Peyer's patch (tissue), 4 donors: ENCODE measurements around the gene CA5A.

Experiments
- POLR2A ChIP-seq, 2 donors: fragments of 450-650 bp; IDR thresholded peaks; one replicate each; pipeline ENCODE4 v1.5.1; 2017; ENCODE audit warnings: antibody characterized with exemption in 2 of 2, mild to moderate bottlenecking in 2 of 2, moderate library complexity in 2 of 2
- TF ChIP-seq, protein P1 (sequence below), 6 experiments: fragments of 450-650 bp in 4 of 6; fragments of 200-600 bp in 2 of 6; sonication (generic) in 1 of 6; IDR thresholded peaks; one replicate each; pipeline ENCODE4 v1.5.1; 2017 to 2019; ENCODE audit warnings: antibody characterized with exemption in 6 of 6, mild to moderate bottlenecking in 3 of 6, moderate library complexity in 1 of 6

DNA sequence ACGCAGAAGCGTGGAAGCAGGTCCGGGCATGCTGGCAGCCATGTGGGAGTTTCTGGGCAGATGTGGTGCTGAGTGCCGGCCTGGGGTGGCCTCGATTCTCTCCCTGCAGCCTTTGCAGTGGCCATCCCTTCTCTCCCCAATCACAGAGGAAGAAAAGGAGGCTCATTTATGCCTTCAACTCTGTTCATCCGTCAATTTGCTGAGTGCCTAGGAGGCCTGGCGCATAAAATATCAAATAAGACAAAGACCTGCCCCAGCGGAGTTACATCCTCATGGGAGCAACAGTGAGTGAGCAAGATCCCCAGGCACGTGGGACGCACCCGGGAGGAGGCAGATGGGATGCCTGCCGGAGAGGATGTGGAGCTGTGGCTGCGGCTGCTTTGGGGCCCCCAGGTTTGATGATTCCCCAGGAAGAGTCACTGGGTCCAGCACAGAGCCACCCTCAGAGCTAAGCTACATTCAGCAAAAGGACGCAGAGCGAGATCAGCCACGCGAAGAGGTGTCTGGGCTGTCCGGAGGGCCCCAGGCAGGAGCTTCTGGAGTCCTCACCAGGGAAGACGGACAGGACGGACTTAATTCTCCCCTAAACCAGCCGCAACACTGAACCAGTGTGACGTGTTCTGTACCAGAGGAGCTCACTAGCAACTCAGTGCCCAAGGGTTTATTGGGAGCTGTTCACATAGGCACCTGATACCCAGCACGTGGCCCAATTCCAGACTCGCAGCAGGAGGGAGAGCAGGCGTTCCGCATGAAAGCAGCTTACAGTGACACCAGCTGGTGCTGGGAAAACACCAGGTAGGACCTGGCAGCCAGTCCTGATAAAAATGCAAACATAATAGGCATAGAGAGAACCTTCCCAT, 11.3 kb downstream of the CA5A start:
- TF ChIP-seq, protein P1, sequence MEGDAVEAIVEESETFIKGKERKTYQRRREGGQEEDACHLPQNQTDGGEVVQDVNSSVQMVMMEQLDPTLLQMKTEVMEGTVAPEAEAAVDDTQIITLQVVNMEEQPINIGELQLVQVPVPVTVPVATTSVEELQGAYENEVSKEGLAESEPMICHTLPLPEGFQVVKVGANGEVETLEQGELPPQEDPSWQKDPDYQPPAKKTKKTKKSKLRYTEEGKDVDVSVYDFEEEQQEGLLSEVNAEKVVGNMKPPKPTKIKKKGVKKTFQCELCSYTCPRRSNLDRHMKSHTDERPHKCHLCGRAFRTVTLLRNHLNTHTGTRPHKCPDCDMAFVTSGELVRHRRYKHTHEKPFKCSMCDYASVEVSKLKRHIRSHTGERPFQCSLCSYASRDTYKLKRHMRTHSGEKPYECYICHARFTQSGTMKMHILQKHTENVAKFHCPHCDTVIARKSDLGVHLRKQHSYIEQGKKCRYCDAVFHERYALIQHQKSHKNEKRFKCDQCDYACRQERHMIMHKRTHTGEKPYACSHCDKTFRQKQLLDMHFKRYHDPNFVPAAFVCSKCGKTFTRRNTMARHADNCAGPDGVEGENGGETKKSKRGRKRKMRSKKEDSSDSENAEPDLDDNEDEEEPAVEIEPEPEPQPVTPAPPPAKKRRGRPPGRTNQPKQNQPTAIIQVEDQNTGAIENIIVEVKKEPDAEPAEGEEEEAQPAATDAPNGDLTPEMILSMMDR (IDR thresholded peaks at IDR 0.05), result no peak
- TF ChIP-seq POLR2A (IDR thresholded peaks at IDR 0.05), result no peak
